Measurements from ENCODE around the gene CAPN5.
"Not testable (repeated sequence)": the region's sequence is repeated elsewhere in the genome, so short reads cannot be mapped to it uniquely, and the experiment has no call there.

The CAPN5 gene

GRCh38 chr11:77085652-77086051 lies 18.9 kb downstream of the CAPN5 start:
- DNase-seq: no peak

GRCh38 chr11:77086521-77087472 lies 20.0 kb downstream of the CAPN5 start:
- DNase-seq: no peak

- DNase-seq: no peak
Observed at GRCh38 chr11:77087723-77088225, 21.0 kb downstream of the CAPN5 start.

- DNase-seq: no peak
Observed at GRCh38 chr11:77088236-77089003, 21.6 kb downstream of the CAPN5 start.

GRCh38 chr11:77089004-77089545 lies 22.3 kb downstream of the CAPN5 start:
- no peak for DNase-seq

GRCh38 chr11:77090046-77090372 lies 23.2 kb downstream of the CAPN5 start:
- DNase-seq: no peak

- DNase-seq: no peak
Observed at GRCh38 chr11:77090373-77091111, 23.8 kb downstream of the CAPN5 start.

- DNase-seq: peak; percentile 77
Observed at GRCh38 chr11:77091146-77091940, 24.6 kb downstream of the CAPN5 start.

GRCh38 chr11:77092382-77092781 lies 25.6 kb downstream of the CAPN5 start:
- no peak for DNase-seq

- DNase-seq: no peak
Observed at GRCh38 chr11:77093056-77093891, 26.5 kb downstream of the CAPN5 start.

GRCh38 chr11:77093987-77094840 lies 27.4 kb downstream of the CAPN5 start:
- DNase-seq: peak; percentile 43

GRCh38 chr11:77094841-77095365 lies 28.1 kb downstream of the CAPN5 start:
- no peak for DNase-seq

- no peak for DNase-seq
Observed at GRCh38 chr11:77095551-77096490, 29.1 kb downstream of the CAPN5 start.

GRCh38 chr11:77096591-77097019 lies 29.8 kb downstream of the CAPN5 start:
- no peak for DNase-seq

GRCh38 chr11:77097180-77097579 lies 30.4 kb downstream of the CAPN5 start:
- DNase-seq: not testable (repeated sequence)

- no peak for DNase-seq
Observed at GRCh38 chr11:77100166-77101042, 33.6 kb downstream of the CAPN5 start.

GRCh38 chr11:77101043-77101537 lies 34.3 kb downstream of the CAPN5 start:
- DNase-seq: no peak
